H1 (cell line): ENCODE measurements around the gene DDA1. TPM values are rescaled to one million over a fixed set of nuclear protein-coding genes. Genes with fewer than 3 reads are reported as not detected.

ENCODE experiments used
- CTCF ChIA-PET: fragments of 300-600 bp; sonication (Branson Sonifier 250); formaldehyde crosslinking; loops from one replicate; lab custom pipeline; 2021; ENCODE audit not compliant: partially characterized antibody; lab: Charles Lee
- POLR2A ChIA-PET: fragments of 300-600 bp; sonication (Branson Sonifier 250); formaldehyde crosslinking; loops from one replicate; lab custom pipeline; 2021; ENCODE audit warnings: inconsistent platforms; ENCODE audit not compliant: partially characterized antibody; lab: Charles Lee
- DNase-seq, 2 experiments: peaks; one replicate each; pipeline versions ENCODE4 v3.0.0 to v3.0.0-alpha.2; 2010 to 2022; ENCODE audit warnings: low spot score in 2 of 2, low read depth in 1 of 2, mixed read lengths in 1 of 2
- FAIRE-seq: peaks from 2 replicates; lab custom pipeline; 2011; peaks lifted over from hg19 to GRCh38; lab: Jason Lieb, UNC
- H2AFZ ChIP-seq: 2 replicates; pipeline ENCODE4 v1.8.1; 2012; ENCODE audit warnings: low read length, inconsistent platforms
- H2AK5ac ChIP-seq: 2 replicates; pipeline ENCODE4 v1.6.1; 2013; ENCODE audit warnings: low read depth, low read length
- H2BK120ac ChIP-seq: replicated peaks from 2 replicates; pipeline ENCODE3; 2013; ENCODE audit warnings: low read depth, low read length, inconsistent platforms
- H2BK12ac ChIP-seq: 2 replicates; pipeline ENCODE4 v1.6.1; 2013; ENCODE audit warnings: low read depth, low read length
- H2BK15ac ChIP-seq: 2 replicates; pipeline ENCODE4 v1.6.1; 2013; ENCODE audit warnings: low read length
- H2BK20ac ChIP-seq: 2 replicates; pipeline ENCODE4 v1.6.1; 2013; ENCODE audit warnings: low read length
- H2BK5ac ChIP-seq: 2 replicates; pipeline ENCODE4 v1.6.1; 2013; ENCODE audit warnings: low read depth, low read length
- H3K14ac ChIP-seq: 2 replicates; pipeline ENCODE4 v1.6.1; 2013; ENCODE audit warnings: inconsistent platforms; ENCODE audit not compliant: insufficient read length
- H3K18ac ChIP-seq: 2 replicates; pipeline ENCODE4 v1.6.1; 2013; ENCODE audit warnings: low read length; ENCODE audit errors: extremely low read depth
- H3K23ac ChIP-seq: 2 replicates; pipeline ENCODE4 v1.6.1; 2013; ENCODE audit warnings: inconsistent platforms; ENCODE audit not compliant: insufficient read length
- H3K23me2 ChIP-seq: 2 replicates; pipeline ENCODE4 v1.6.1; 2013; ENCODE audit warnings: low read depth, low read length
- H3K27ac ChIP-seq: 2 replicates; pipeline ENCODE4 v1.6.1; 2011; ENCODE audit warnings: low read depth, low read length, inconsistent platforms
- H3K27me3 ChIP-seq, 4 experiments: replicated peaks in 1 of 4; 1 replicate in 1 of 4; 2 replicates in 3 of 4; pipeline versions ENCODE4 v1.6.1 to v1.8.1; 2011 to 2013; ENCODE audit warnings: low read length in 3 of 4, mild to moderate bottlenecking in 3 of 4, inconsistent platforms in 2 of 4, mixed read lengths in 2 of 4, moderate library complexity in 1 of 4; ENCODE audit not compliant: control insufficient read depth in 3 of 4, insufficient read depth in 3 of 4; ENCODE audit errors: extremely low read depth in 1 of 4
- H3K36me3 ChIP-seq, 4 experiments: 2 replicates each; pipeline versions ENCODE4 v1.6.1 to v1.8.1; 2011 to 2013; ENCODE audit warnings: mild to moderate bottlenecking in 4 of 4, low read length in 3 of 4, moderate library complexity in 2 of 4, control low read depth in 1 of 4, inconsistent platforms in 1 of 4; ENCODE audit not compliant: insufficient read depth in 4 of 4, control insufficient read depth in 2 of 4
- H3K4ac ChIP-seq: replicated peaks from 2 replicates; pipeline ENCODE3; 2013; ENCODE audit warnings: low read length, low read depth, mixed read lengths, inconsistent platforms; ENCODE audit not compliant: insufficient read length
- H3K4me1 ChIP-seq, 4 experiments: replicated peaks in 1 of 4; 1 replicate in 1 of 4; 2 replicates in 3 of 4; pipeline versions ENCODE4 v1.6.1 to v1.8.1; 2011 to 2013; ENCODE audit warnings: low read length in 3 of 4, inconsistent platforms in 2 of 4, mixed read lengths in 1 of 4; ENCODE audit not compliant: insufficient read depth in 4 of 4, control insufficient read depth in 3 of 4
- H3K4me2 ChIP-seq, 2 experiments: 2 replicates each; pipeline versions ENCODE4 v1.6.1 to v1.8.1; 2011 to 2013; ENCODE audit warnings: low read depth in 2 of 2, low read length in 2 of 2, control low read depth in 1 of 2, inconsistent platforms in 1 of 2, mild to moderate bottlenecking in 1 of 2; ENCODE audit not compliant: insufficient read depth in 1 of 2
- H3K4me3 ChIP-seq, 4 experiments: fragments of 200-600, 300-600 bp in 1 of 4; sonication (generic), shearing (Covaris generic), sonication (Bioruptor Twin) in 1 of 4; 2 replicates each; pipeline versions ENCODE4 v1.5.1 to v1.8.1; 2011 to 2016; ENCODE audit warnings: low read length in 4 of 4, low read depth in 3 of 4, control low read depth in 2 of 4, inconsistent platforms in 2 of 4, mild to moderate bottlenecking in 2 of 4, mixed read lengths in 1 of 4, moderate library complexity in 1 of 4; ENCODE audit not compliant: insufficient read depth in 2 of 4; ENCODE audit errors: extremely low read depth in 1 of 4
- H3K56ac ChIP-seq: replicated peaks from 2 replicates; pipeline ENCODE3; 2013; ENCODE audit warnings: low read depth, mild to moderate bottlenecking, mixed read lengths, low read length, inconsistent platforms; ENCODE audit not compliant: insufficient read length
- H3K79me1 ChIP-seq: 2 replicates; pipeline ENCODE4 v1.6.1; 2013; ENCODE audit warnings: low read depth, low read length, control low read depth
- H3K79me2 ChIP-seq, 2 experiments: 2 replicates each; pipeline versions ENCODE4 v1.6.1 to v1.8.1; 2012 to 2013; ENCODE audit warnings: low read length in 2 of 2, mild to moderate bottlenecking in 2 of 2, inconsistent platforms in 1 of 2; ENCODE audit not compliant: insufficient read depth in 2 of 2, control insufficient read depth in 1 of 2
- H3K9ac ChIP-seq, 4 experiments: replicated peaks in 1 of 4; 1 replicate in 1 of 4; 2 replicates in 3 of 4; pipeline versions ENCODE4 v1.6.1 to v1.8.1; 2011 to 2013; ENCODE audit warnings: low read depth in 3 of 4, low read length in 3 of 4, control low read depth in 2 of 4, mild to moderate bottlenecking in 2 of 4, moderate library complexity in 2 of 4, inconsistent platforms in 1 of 4; ENCODE audit errors: extremely low read depth in 1 of 4
- H3K9me3 ChIP-seq, 2 experiments: 2 replicates each; pipeline versions ENCODE4 v1.6.1 to v1.8.1; 2012 to 2013; ENCODE audit warnings: mild to moderate bottlenecking in 2 of 2, moderate library complexity in 2 of 2, control low read depth in 1 of 2, inconsistent platforms in 1 of 2, low read depth in 1 of 2, low read length in 1 of 2, mixed read lengths in 1 of 2; ENCODE audit not compliant: insufficient read depth in 2 of 2
- H4K20me1 ChIP-seq, 2 experiments: replicated peaks in 1 of 2; 2 replicates each; pipeline versions ENCODE3 to v1.8.1; 2011 to 2013; ENCODE audit warnings: inconsistent platforms in 2 of 2, low read length in 2 of 2, mild to moderate bottlenecking in 1 of 2; ENCODE audit not compliant: insufficient read depth in 2 of 2, control insufficient read depth in 1 of 2
- H4K5ac ChIP-seq: 2 replicates; pipeline ENCODE4 v1.6.1; 2013; ENCODE audit warnings: low read length, low read depth, mixed read lengths, inconsistent platforms; ENCODE audit not compliant: insufficient read length
- H4K8ac ChIP-seq: 2 replicates; pipeline ENCODE4 v1.8.0; 2013; ENCODE audit warnings: mild to moderate bottlenecking, moderate library complexity, low read length, inconsistent platforms; ENCODE audit not compliant: insufficient read depth; ENCODE audit errors: extremely low read depth
- H4K91ac ChIP-seq: replicated peaks from 2 replicates; pipeline ENCODE3; 2013; ENCODE audit warnings: low read length, mixed read lengths, inconsistent platforms; ENCODE audit not compliant: insufficient read length
- EGR1 ChIP-seq: IDR thresholded peaks from 2 replicates; pipeline ENCODE4 v1.6.1; 2011; ENCODE audit warnings: low read depth, low read length, borderline replicate concordance
- SP4 ChIP-seq: IDR thresholded peaks from 2 replicates; pipeline ENCODE4 v1.6.1; 2012; ENCODE audit warnings: low read length, inconsistent platforms
- TCF12 ChIP-seq: IDR thresholded peaks from 2 replicates; pipeline ENCODE4 v1.6.1; 2011; ENCODE audit warnings: low read depth, mild to moderate bottlenecking, low read length
- WGBS, 2 experiments: shearing (Covaris generic) in 1 of 2; methylation state at CpG; one replicate each; pipeline versions ENCODE4 v1.1.6 to v1.1.7; 2013 to 2015; ENCODE audit warnings: low lambda C conversion rate in 2 of 2, mixed read lengths in 2 of 2, inconsistent platforms in 1 of 2, low coverage in 1 of 2, missing lambda C conversion rate in 1 of 2; ENCODE audit not compliant: insufficient replicate concordance in 2 of 2, insufficient coverage in 1 of 2, insufficient read length in 1 of 2; ENCODE audit errors: extremely low coverage in 1 of 2, missing lambda C conversion rate in 1 of 2; 5-methylcytosine and 5-hydroxymethylcytosine counted together
- polyA plus RNA-seq, 7 experiments: library from polyadenylated mRNA; depleted of rRNA in 3 of 7; stranded (reverse) in 5 of 7; unstranded in 2 of 7; fragments of >200 nt in 5 of 7; fragments of 200-250 nt in 2 of 7; gene quantifications; 1 replicate in 5 of 7; 2 replicates in 1 of 7; 4 replicates in 1 of 7; pipeline versions ENCODE4 v1.2.1 to v1.2.3, GENCODE V29; 2011 to 2013; ENCODE audit warnings: missing spikeins in 2 of 7, mixed read lengths in 2 of 7
- total RNA-seq: library from RNA; stranded (reverse); fragmentation: NEBNext Ultra II Directional; extraction: Animal tissue kit (Norgen Biotek cat#: 25700); gene quantifications from 2 replicates; pipeline ENCODE4 v1.2.1, GENCODE V29; 2021

Gene DDA1
- total and polyA plus RNA-seq, 2 of the 8 experiments (the other 6 are each of a cell fraction or from before 2014, with no cell fraction given), result 29.2 to 34.5 TPM

DNA sequence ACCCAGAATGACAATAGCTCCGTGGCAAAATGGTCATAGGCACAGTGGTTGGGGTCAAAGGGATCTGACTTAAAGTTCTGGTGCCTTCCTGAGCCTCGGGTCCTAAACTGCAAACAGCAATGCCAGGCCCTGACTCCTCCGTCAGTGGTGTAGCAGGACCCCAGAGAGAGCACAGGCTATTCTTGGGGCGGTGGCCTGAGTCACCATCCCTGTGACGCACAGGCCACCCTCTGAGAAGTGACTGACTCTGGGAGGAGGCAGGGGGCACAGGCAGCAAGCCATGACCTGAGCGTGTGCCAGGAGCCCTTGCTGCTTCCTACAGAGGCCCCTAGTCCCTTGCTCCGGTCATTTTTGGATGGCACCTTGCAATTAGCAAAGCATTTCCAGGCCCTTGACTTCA is 49.0 kb downstream of the DDA1 start:
- no peaks in the 10 kb centered on the region for H4K20me1 ChIP-seq
- no peaks in the 10 kb centered on the region for H3K4me1 ChIP-seq
- POLR2A ChIA-PET, result interaction anchor here (1.5 kb wide), 1 partner anchor 61 kb away, joined by 3 read pairs; the partner anchor contains the start of gene MVB12A
- H4K5ac ChIP-seq, result no peak overlapping the region
- CTCF ChIA-PET, result interaction anchor here (0.7 to 5.9 kb wide), 3 partner anchors 9 to 15 kb away, joined by 3 to 30 read pairs (median 3); no protein-coding TSS in a partner anchor
- TF ChIP-seq TCF12 (no peak), EGR1 (no peak), SP4 (no peak)
- H3K9ac ChIP-seq, result no peak overlapping the region
- no peak overlapping the region for H2BK120ac ChIP-seq
- 0 out of 2 replicates have a peak overlapping the region, but pooled peaks have one; percentile 27 for H2BK12ac ChIP-seq
- H4K91ac ChIP-seq, result no peak overlapping the region
- peak overlapping the region; percentile 85; the same call in 1 of the 2 replicates for H4K8ac ChIP-seq
- no peaks in the 10 kb centered on the region for H3K79me2 ChIP-seq
- no peaks in the 10 kb centered on the region for H3K27me3 ChIP-seq
- H2BK20ac ChIP-seq, result no peak overlapping the region
- H2BK15ac ChIP-seq, result no peak overlapping the region
- no peak overlapping the region for H3K18ac ChIP-seq
- H2BK5ac ChIP-seq, result no peak overlapping the region
- 83% methylated on average over 7 of the region's 7 CpGs; no CpG with 5 or more reads in 1 of the 2 experiments for WGBS, 2 experiments
- 0 out of 2 replicates have a peak overlapping the region, but pooled peaks have one; percentile 75 for H2AK5ac ChIP-seq
- no peaks in the 10 kb centered on the region for H3K36me3 ChIP-seq
- no peak overlapping the region for H3K4me2 ChIP-seq
- H2AFZ ChIP-seq, result no peak overlapping the region
- no peak overlapping the region for H3K56ac ChIP-seq
- H3K9me3 ChIP-seq, result no peaks in the 10 kb centered on the region
- H3K79me1 ChIP-seq, result no peaks in the 10 kb centered on the region
- H3K4me3 ChIP-seq, result no peak overlapping the region
- no peak overlapping the region for H3K23ac ChIP-seq
- no peak overlapping the region for H3K27ac ChIP-seq
- no peak for FAIRE-seq
- DNase-seq, result no peak
- peak overlapping the region; percentile 14 for H3K4ac ChIP-seq
- peaks cover 2% of the 10 kb centered on the region; the same call in 1 of the 2 replicates for H3K23me2 ChIP-seq
- no peak overlapping the region for H3K14ac ChIP-seq
